ENCODE results near the gene TRERF1.

GRCh38 chr6:42467651-42468050, 15.9 kb upstream of the TRERF1 start:
- TF ChIP-seq EP300 (IDR thresholded peaks at IDR 0.05; ENCODE audit: borderline replicate concordance in 1 of 2, low read depth in 2 of 2, low read length in 2 of 2): no peak
- TF ChIP-seq EZH2 (IDR thresholded peaks at IDR 0.05; ENCODE audit: low read depth, low read length, severe bottlenecking): no peak
- no peak for TF ChIP-seq TBP (IDR thresholded peaks at IDR 0.05; ENCODE audit: low read depth, low read length)
- TF ChIP-seq CTCF (IDR thresholded peaks at IDR 0.05; ENCODE audit: control extremely low read depth in 1 of 3, insufficient read depth in 1 of 3, low read depth in 1 of 3, low read length in 3 of 3): no peak
- no peak for TF ChIP-seq SP1 (IDR thresholded peaks at IDR 0.05; ENCODE audit: low read depth, low read length)
- no peak for TF ChIP-seq HDAC2 (IDR thresholded peaks at IDR 0.05; ENCODE audit: borderline replicate concordance in 1 of 2, low read depth in 2 of 2, low read length in 2 of 2)
- TF ChIP-seq MAFK (IDR thresholded peaks at IDR 0.05; ENCODE audit: low read depth, low read length): no peak
- TF ChIP-seq NANOG (IDR thresholded peaks at IDR 0.05; ENCODE audit: insufficient read depth, low read depth, low read length, poor library complexity, severe bottlenecking): no peak
- no peak for TF ChIP-seq ATF2 (IDR thresholded peaks at IDR 0.05; ENCODE audit: low read length)
- no peak for TF ChIP-seq HDAC6 (IDR thresholded peaks at IDR 0.05; ENCODE audit: low read depth, low read length)
- TF ChIP-seq TAF1 (IDR thresholded peaks at IDR 0.05; ENCODE audit: low read depth, low read length): no peak
- TF ChIP-seq SUZ12 (IDR thresholded peaks at IDR 0.05; ENCODE audit: low read length): no peak

Data from H1 (cell line).